BLaER1 (cell line): ENCODE results near the gene SLC24A3.

Source experiments
- H3K27ac ChIP-seq: shearing (Covaris generic); formaldehyde crosslinking; 2 replicates; pipeline ENCODE4 v1.8.1; 2022
- H3K27me3 ChIP-seq: shearing (Covaris generic); formaldehyde crosslinking; 2 replicates; pipeline ENCODE4 v1.8.1; 2022
- H3K36me3 ChIP-seq: shearing (Covaris generic); formaldehyde crosslinking; 2 replicates; pipeline ENCODE4 v1.8.1; 2022
- H3K4me1 ChIP-seq: shearing (Covaris generic); formaldehyde crosslinking; 2 replicates; pipeline ENCODE4 v1.8.1; 2022
- H3K4me2 ChIP-seq: shearing (Covaris generic); formaldehyde crosslinking; 2 replicates; pipeline ENCODE4 v1.8.1; 2022
- H3K4me3 ChIP-seq: shearing (Covaris generic); formaldehyde crosslinking; 2 replicates; pipeline ENCODE4 v1.8.1; 2022
- H3K9ac ChIP-seq: shearing (Covaris generic); formaldehyde crosslinking; 2 replicates; pipeline ENCODE4 v1.8.1; 2022
- H3K9me3 ChIP-seq: shearing (Covaris generic); formaldehyde crosslinking; 2 replicates; pipeline ENCODE4 v1.8.1; 2022
- H4K20me1 ChIP-seq: shearing (Covaris generic); formaldehyde crosslinking; 2 replicates; pipeline ENCODE4 v1.8.1; 2022
- Cebpa-rat ChIP-seq: shearing (Covaris generic); IDR thresholded peaks from 2 replicates; pipeline ENCODE4 v1.8.1; 2022

SLC24A3 gene

DNA sequence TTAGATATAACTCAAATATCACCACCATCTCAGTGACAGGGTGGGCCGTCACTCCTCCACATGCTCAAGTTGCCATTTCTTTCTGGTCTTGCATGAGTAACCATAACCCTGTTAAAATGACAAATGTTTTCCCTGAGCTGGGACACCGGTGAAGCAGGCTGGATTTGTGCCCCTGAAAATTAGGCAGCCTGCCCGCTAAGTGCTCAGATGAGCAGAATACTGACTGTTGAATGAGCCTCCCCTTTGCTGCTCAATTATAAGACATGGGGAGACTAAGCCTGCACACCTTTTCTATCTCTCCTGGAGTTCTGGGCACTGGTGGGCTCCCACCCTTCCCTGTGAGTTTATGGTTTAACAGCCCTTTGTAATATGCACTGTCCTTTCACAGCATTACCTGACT is 161.8 kb downstream of the SLC24A3 start:
- Histone ChIP-seq H3K4me2 (no peak overlapping the region), H3K36me3 (no peaks in the 10 kb centered on the region), H3K27ac (no peak overlapping the region), H3K4me1 (no peaks in the 10 kb centered on the region), H3K9ac (no peak overlapping the region), H3K27me3 (no peaks in the 10 kb centered on the region), H3K9me3 (no peaks in the 10 kb centered on the region), H4K20me1 (no peaks in the 10 kb centered on the region), H3K4me3 (no peak overlapping the region)
- no peak for TF ChIP-seq Cebpa-rat

DNA sequence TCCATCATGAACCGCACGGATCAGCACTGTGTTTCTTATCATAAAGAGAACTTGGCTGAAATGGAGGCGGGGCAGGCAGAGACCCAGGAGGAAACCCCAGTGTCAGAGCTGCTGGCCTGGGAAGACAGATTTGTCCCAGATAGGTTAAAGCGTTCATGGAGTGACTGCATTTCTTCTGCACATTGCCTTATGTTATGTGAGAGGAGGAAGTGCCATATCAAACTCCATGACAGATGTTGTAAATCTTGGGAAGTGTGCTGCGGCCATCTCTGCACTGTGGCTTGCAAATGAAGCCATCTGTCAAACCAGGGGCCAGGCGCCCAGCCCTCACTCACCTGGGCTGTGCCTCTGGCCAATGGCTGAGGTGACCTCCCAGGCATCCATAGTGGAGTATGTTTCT is 163.0 kb downstream of the SLC24A3 start:
- no peaks in the 10 kb centered on the region for H3K27me3 ChIP-seq
- H3K4me1 ChIP-seq = no peaks in the 10 kb centered on the region
- H3K36me3 ChIP-seq = no peaks in the 10 kb centered on the region
- no peak for TF ChIP-seq Cebpa-rat
- no peaks in the 10 kb centered on the region for H3K9me3 ChIP-seq
- no peaks in the 10 kb centered on the region for H4K20me1 ChIP-seq
- no peak overlapping the region for H3K4me2 ChIP-seq
- H3K27ac ChIP-seq = no peak overlapping the region
- H3K9ac ChIP-seq = no peak overlapping the region
- no peak overlapping the region for H3K4me3 ChIP-seq

DNA sequence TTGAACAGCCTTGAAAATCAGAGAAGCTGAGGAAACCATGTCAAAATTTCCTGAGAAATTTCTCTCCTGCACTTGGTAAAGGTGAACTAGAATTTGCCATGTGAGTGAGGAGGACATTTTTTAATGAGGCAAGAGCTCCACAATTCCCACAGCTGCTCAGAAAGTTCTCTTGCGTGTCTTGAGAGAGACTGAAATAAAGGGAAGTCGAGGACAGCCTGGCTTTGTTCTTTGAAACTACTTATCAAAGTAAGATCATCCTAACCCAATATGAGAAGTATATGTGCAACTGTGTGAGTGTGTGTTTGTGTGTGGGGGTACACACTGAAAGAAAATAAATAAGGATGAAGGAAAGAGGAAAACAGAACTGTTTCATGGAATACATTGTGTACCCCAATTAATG is 163.4 kb downstream of the SLC24A3 start:
- no peaks in the 10 kb centered on the region for H4K20me1 ChIP-seq
- H3K4me2 ChIP-seq = no peak overlapping the region
- no peaks in the 10 kb centered on the region for H3K36me3 ChIP-seq
- no peak for TF ChIP-seq Cebpa-rat
- no peak overlapping the region for H3K27ac ChIP-seq
- H3K9ac ChIP-seq = no peak overlapping the region
- H3K27me3 ChIP-seq = no peaks in the 10 kb centered on the region
- no peaks in the 10 kb centered on the region for H3K4me1 ChIP-seq
- H3K9me3 ChIP-seq = no peaks in the 10 kb centered on the region
- no peak overlapping the region for H3K4me3 ChIP-seq

DNA sequence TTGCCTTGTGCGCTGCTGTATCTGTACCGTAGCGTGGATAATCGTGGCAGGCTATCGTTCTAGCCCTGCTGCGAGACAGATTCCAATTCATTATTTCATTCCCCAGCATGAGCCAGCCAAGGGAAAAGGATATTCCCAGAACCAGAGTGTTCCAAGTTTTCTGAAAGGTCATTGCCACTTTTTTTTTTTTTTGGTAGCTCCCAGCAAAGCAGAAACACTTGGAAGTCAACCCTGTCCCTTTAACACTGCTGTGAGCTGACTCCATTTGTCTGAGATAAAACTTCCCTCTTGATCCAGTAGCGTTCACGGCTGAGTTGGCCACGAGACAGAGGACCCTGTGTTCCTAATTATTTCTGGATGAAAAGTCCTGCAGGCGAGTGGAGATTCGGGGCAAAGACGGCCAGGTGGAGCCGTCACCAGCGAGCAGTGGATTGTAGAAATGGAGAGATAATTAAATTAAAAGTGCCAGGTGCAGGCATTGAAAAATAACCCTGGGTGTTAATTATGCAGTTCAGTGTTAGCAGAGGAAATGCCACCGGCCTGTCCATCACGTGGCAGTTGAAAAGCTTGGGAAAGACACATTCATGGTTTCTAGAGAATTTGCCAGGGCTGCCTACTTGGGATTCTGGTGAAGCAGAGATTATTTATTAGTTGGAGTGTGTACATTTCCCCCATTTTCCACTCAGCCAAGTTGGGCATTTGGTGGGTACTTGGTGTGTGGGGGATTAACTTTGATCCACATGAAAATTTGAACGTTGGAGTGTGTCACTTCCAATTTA is 164.2 kb downstream of the SLC24A3 start:
- Histone ChIP-seq H3K4me3 (no peak overlapping the region), H3K4me2 (no peak overlapping the region), H4K20me1 (no peaks in the 10 kb centered on the region), H3K9ac (no peak overlapping the region), H3K4me1 (no peaks in the 10 kb centered on the region), H3K27ac (no peak overlapping the region), H3K36me3 (no peaks in the 10 kb centered on the region), H3K9me3 (no peaks in the 10 kb centered on the region), H3K27me3 (no peaks in the 10 kb centered on the region)
- TF ChIP-seq Cebpa-rat = no peak

DNA sequence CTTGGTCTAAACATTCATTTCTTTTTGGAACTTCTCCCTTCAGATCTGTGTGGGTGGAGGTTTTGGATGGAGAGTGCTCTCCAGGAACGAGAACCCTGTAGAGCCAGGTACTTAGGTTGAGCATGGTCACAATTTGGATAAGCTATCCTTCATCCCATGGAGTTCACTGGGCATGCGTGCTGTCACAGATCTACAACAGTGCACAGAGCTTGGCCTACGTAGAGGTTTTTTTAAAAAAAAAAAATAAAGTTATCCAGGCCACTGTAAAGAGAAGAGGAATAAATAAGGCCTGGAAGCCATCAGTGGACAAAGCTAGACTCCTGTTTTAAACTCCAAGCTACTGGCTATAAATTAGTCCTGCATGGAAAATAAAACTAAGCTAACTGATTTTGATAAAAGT is 165.6 kb downstream of the SLC24A3 start:
- Histone ChIP-seq H3K9ac (no peak overlapping the region), H3K27ac (no peak overlapping the region), H3K4me2 (no peak overlapping the region), H3K36me3 (no peaks in the 10 kb centered on the region), H3K4me1 (no peaks in the 10 kb centered on the region), H3K4me3 (no peak overlapping the region), H3K27me3 (no peaks in the 10 kb centered on the region), H4K20me1 (no peaks in the 10 kb centered on the region), H3K9me3 (no peaks in the 10 kb centered on the region)
- TF ChIP-seq Cebpa-rat = no peak

DNA sequence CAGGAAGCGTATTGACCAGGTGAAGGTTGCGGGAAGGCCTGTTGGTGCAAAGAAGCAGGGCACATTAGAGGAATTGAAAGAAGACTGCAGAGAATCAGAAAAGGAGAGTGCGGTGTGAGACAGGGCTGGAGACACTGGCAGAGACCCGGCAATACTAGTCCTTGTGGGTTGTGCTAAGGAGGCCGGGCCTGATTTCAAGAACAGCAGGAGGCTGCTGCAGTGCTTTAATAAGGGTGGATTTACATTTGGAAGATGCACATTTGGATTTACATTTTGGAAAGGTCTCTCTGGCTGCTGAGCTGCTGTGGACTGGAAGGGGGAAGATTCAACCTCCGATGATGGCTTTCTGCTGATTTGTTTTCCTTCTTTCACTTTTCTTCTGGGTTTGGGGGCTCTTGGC is 167.8 kb downstream of the SLC24A3 start:
- Histone ChIP-seq H3K4me1 (no peaks in the 10 kb centered on the region), H3K27ac (no peak overlapping the region), H3K9me3 (no peaks in the 10 kb centered on the region), H3K4me3 (no peak overlapping the region), H4K20me1 (no peaks in the 10 kb centered on the region), H3K27me3 (no peaks in the 10 kb centered on the region), H3K36me3 (no peaks in the 10 kb centered on the region), H3K4me2 (no peak overlapping the region), H3K9ac (no peak overlapping the region)
- no peak for TF ChIP-seq Cebpa-rat

DNA sequence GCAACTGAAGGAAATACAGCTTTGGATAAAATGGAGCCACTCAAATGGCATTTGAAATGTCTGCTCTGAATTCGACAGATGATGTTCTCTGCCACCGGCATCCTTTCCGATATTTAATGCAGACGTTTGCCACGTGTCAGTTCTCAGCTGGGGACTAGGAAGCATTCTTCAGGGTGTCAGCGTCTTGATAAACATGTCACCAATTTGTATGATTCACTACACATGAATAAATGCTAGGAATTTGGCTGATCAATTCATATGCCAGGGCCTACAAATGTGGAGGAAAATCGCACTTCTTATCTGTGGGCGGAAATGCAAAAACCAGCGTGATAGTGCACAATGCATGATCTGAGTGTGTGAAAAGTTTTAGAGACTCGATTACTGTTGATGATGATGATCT is 169.5 kb downstream of the SLC24A3 start:
- Histone ChIP-seq H3K4me3 (no peak overlapping the region), H3K27me3 (no peaks in the 10 kb centered on the region), H3K4me2 (no peak overlapping the region), H3K9me3 (no peaks in the 10 kb centered on the region), H3K27ac (no peak overlapping the region), H3K4me1 (no peaks in the 10 kb centered on the region), H3K9ac (no peak overlapping the region), H3K36me3 (no peaks in the 10 kb centered on the region), H4K20me1 (no peaks in the 10 kb centered on the region)
- TF ChIP-seq Cebpa-rat = no peak

DNA sequence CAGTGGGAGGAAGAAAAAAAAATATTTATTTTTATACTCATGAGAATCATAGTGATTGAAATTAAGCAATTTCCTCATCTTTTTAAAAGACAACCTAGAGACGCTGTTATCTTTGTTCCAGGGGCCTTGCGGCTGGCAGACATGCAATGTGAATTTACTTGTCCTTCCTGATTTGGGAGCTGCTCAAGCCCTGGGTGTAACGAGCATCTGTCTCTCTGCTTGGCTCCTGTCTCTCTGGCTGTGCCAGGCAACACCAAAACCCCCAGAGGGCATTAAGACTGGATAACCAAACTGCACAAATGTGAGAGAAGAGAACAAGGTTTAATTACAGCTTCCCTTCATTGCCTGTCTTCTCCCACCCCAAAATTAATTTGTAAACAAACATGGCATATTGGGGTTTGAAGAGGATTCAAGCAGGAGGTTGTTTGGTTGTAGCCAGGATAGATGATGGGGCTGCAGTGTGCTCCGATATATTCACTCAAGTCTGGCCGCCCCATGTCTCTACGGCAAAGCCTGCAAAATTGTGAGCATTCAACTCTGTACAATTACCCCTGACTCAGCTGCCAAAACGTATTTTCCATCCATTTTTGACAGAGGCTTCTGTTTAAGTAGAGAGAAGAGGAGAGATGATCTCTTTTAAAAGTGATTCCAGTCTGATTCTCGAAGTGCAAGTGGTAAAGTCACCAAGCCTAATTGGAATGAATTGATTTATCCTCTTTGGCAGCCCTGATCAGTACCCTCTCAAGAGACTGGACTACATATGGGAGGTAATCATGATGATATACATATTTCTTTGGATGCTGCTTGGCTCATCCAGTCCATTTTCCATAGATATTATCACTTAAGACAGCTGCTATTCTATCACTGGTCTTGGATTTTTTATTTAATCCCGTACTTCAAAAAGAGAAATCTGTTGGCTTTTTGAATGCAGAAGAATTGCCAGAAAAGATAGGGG is 170.2 kb downstream of the SLC24A3 start:
- no peak overlapping the region for H3K27ac ChIP-seq
- H3K9ac ChIP-seq = no peak overlapping the region
- no peaks in the 10 kb centered on the region for H4K20me1 ChIP-seq
- no peaks in the 10 kb centered on the region for H3K36me3 ChIP-seq
- no peaks in the 10 kb centered on the region for H3K4me1 ChIP-seq
- no peak for TF ChIP-seq Cebpa-rat
- no peaks in the 10 kb centered on the region for H3K9me3 ChIP-seq
- H3K4me3 ChIP-seq = no peak overlapping the region
- no peak overlapping the region for H3K4me2 ChIP-seq
- no peaks in the 10 kb centered on the region for H3K27me3 ChIP-seq

DNA sequence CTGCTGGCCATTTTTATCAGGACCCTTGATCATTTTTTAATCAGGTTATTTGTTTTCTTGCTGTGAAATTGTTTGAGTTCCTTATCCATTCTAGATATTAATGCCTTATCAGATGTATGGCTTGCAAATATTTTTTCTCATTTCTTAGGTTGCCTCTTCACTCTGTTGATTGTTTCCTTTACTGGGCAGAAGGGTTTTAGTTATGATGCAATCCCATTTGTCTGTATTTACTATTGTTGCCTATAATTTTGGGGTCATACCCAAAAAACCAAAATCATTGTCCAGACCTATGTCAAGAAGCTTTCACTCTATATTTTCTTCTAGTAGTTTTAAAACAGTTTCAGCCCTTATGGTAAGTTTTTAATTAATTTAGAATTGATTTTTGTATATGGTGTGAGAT is 172.5 kb downstream of the SLC24A3 start:
- no peak; the same call in 1 of the 2 replicates for TF ChIP-seq Cebpa-rat
- H3K36me3 ChIP-seq = no peaks in the 10 kb centered on the region

DNA sequence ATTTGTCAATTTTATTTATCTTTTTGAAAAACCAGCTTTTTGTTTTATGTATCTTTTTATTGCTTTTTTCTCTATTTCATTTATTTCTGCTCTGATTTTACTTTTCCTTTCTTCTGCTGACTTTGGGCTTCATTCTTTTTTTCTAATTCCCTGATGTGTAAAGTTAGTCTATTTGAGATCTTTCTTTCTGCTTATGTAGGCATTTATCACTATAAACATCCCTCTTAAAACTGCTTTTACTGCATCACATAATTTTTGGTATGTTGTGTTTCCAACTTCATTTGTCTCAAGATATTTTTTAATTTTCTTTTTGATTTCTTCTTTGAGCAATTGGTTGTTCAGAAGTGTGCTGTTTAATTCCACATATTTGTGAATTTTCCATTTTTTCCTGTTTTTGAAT is 174.8 kb downstream of the SLC24A3 start:
- TF ChIP-seq Cebpa-rat = no peak
- no peaks in the 10 kb centered on the region for H4K20me1 ChIP-seq
- H3K27ac ChIP-seq = no peak overlapping the region
- H3K4me3 ChIP-seq = no peak overlapping the region
- no peak overlapping the region for H3K4me2 ChIP-seq
- H3K9ac ChIP-seq = no peak overlapping the region
- peaks cover 11% of the 10 kb centered on the region for H3K9me3 ChIP-seq
- H3K36me3 ChIP-seq = no peaks in the 10 kb centered on the region
- peaks cover 6% of the 10 kb centered on the region for H3K4me1 ChIP-seq
- no peaks in the 10 kb centered on the region for H3K27me3 ChIP-seq

More for the DNA sequence above, 172.5 kb downstream of the SLC24A3 start:
- H3K9ac ChIP-seq = no peak overlapping the region
- no peak overlapping the region for H3K4me3 ChIP-seq
- no peaks in the 10 kb centered on the region for H3K4me1 ChIP-seq
- 0 out of 2 replicates have a peak, but pooled peaks cover 3% of the 10 kb centered on the region for H3K9me3 ChIP-seq
- no peak overlapping the region for H3K27ac ChIP-seq
- H4K20me1 ChIP-seq = no peaks in the 10 kb centered on the region
- H3K27me3 ChIP-seq = no peaks in the 10 kb centered on the region
- no peak overlapping the region for H3K4me2 ChIP-seq
